Colonic mucosa (tissue), 4 donors: Measurements from ENCODE around the gene GPR6. TPM values are rescaled to one million over a fixed set of nuclear protein-coding genes. Genes with fewer than 3 reads are reported as not detected.

Source experiments
- DNase-seq: peaks from one replicate; pipeline ENCODE4 v3.0.0-alpha.2; 2020
- H3K27ac ChIP-seq: fragments of 200-600 bp; one replicate; pipeline ENCODE4 v1.8.0; 2021
- H3K27me3 ChIP-seq: fragments of 200-600 bp; one replicate; pipeline ENCODE4 v1.8.0; 2021
- H3K36me3 ChIP-seq: fragments of 200-600 bp; one replicate; pipeline ENCODE4 v1.8.0; 2021
- H3K4me1 ChIP-seq: fragments of 200-600 bp; one replicate; pipeline ENCODE4 v1.8.0; 2021; ENCODE audit warnings: mild to moderate bottlenecking
- H3K4me3 ChIP-seq: fragments of 200-600 bp; one replicate; pipeline ENCODE4 v1.8.0; 2021
- H3K9ac ChIP-seq, 2 donors: one replicate each; pipeline ENCODE4 v1.7.0; 2013; ENCODE audit warnings: control low read depth in 2 of 2, low read depth in 2 of 2, low read length in 2 of 2
- H3K9me3 ChIP-seq: fragments of 200-600 bp; one replicate; pipeline ENCODE4 v1.8.0; 2021
- CTCF ChIP-seq: fragments of 200-600 bp; IDR thresholded peaks from one replicate; pipeline ENCODE4 v1.8.0; 2022; ENCODE audit warnings: antibody characterized with exemption, mild to moderate bottlenecking
- intact Hi-C: fragments of 100-400 bp; cut with DNase I; formaldehyde crosslinking; loops from one replicate; pipeline ENCODE4 v1.14.1; 2022
- total RNA-seq, 2 donors: library from RNA; stranded (reverse); fragmentation: NEBNext Ultra II Directional in 1 of 2; extraction: Animal tissue kit (Norgen Biotek cat#: 25700) in 1 of 2; gene quantifications; one replicate each; pipeline ENCODE4 v1.2.1, GENCODE V29; 2021
- donor health status: healthy.
- donor health status: DM: no; HTN: no; CAD: no.
- donor health status: DM: no; HTN: no; CAD: no.

Gene GPR6
- total RNA-seq, 2 donors from 2014 or later = not detected

GRCh38 chr6:110018486-110018885, 40.4 kb downstream of the GPR6 start:
- no peaks in the 10 kb centered on the region for H3K9me3 ChIP-seq
- H3K4me3 ChIP-seq = no peak overlapping the region
- H3K4me1 ChIP-seq = no peaks in the 10 kb centered on the region
- H3K9ac ChIP-seq = no peak overlapping the region
- intact Hi-C loops = no loop called here
- DNase-seq = no peak
- H3K36me3 ChIP-seq = no peaks in the 10 kb centered on the region
- H3K27ac ChIP-seq = no peak overlapping the region
- TF ChIP-seq CTCF = no peak
- H3K27me3 ChIP-seq = no peaks in the 10 kb centered on the region

GRCh38 chr6:110020888-110021287, 42.8 kb downstream of the GPR6 start:
- intact Hi-C loops = no loop called here

GRCh38 chr6:110029144-110029543, 51.0 kb downstream of the GPR6 start:
- Histone ChIP-seq H3K36me3 (no peaks in the 10 kb centered on the region), H3K27ac (no peak overlapping the region), H3K4me1 (no peaks in the 10 kb centered on the region), H3K9ac (no peak overlapping the region), H3K4me3 (no peak overlapping the region), H3K9me3 (no peaks in the 10 kb centered on the region), H3K27me3 (no peaks in the 10 kb centered on the region)
- intact Hi-C loops = no loop called here
- no peak for TF ChIP-seq CTCF
- no peak for DNase-seq

More at GRCh38 chr6:110020888-110021287, 42.8 kb downstream of the GPR6 start:
- no peak for TF ChIP-seq CTCF
- no peak overlapping the region for H3K27ac ChIP-seq
- no peaks in the 10 kb centered on the region for H3K9me3 ChIP-seq
- no peak overlapping the region for H3K4me3 ChIP-seq
- DNase-seq = no peak
- no peaks in the 10 kb centered on the region for H3K36me3 ChIP-seq
- H3K9ac ChIP-seq = no peak overlapping the region
- H3K27me3 ChIP-seq = no peaks in the 10 kb centered on the region
- H3K4me1 ChIP-seq = no peaks in the 10 kb centered on the region

Other genes starting within 250 kb of the GPR6 start
- 1 to 10 TPM; 2.2 to 4.8 TPM for gene WASF1, start 201.4 kb downstream of the GPR6 start, total RNA-seq
- 10 to 100 TPM; 18.6 to 22.0 TPM for gene CDC40, start 202.1 kb downstream of the GPR6 start, total RNA-seq